ENCODE data around the gene SSTR4. TPM values are rescaled to one million over a fixed set of nuclear protein-coding genes. Genes with fewer than 3 reads are reported as not detected.
A peak's percentile ranks its signal among the peaks of the same experiment; 100 is the strongest.

The SSTR4 gene
- total RNA-seq, 1 experiment from 2014 or later: not detected

- H3K4me3 Mint-ChIP-seq (ENCODE audit: unreplicated experiment): peak overlapping the region; percentile 54
- no peaks in the 10 kb centered on the region for H3K27me3 Mint-ChIP-seq (ENCODE audit: insufficient read depth, unreplicated experiment)
- CTCF ChIA-PET: interaction anchor here (1.0 to 1.6 kb wide), 6 partner anchors 63 to 328 kb away, joined by 3 to 8 read pairs (median 4); no protein-coding TSS in a partner anchor
- BruUV-seq (replicated peaks): no TSS peak
- POLR2A ChIA-PET: interaction anchor here (0.6 to 1.5 kb wide), 7 partner anchors 9 to 1876 kb away, joined by 3 to 9 read pairs (median 3); no protein-coding TSS in a partner anchor
- intact Hi-C loops (cut with micrococcal nuclease): loop anchor here (5.0 kb wide), 2 partner anchors 74 to 309 kb away; no protein-coding TSS in a partner anchor
- no peak for TF ChIP-seq CTCF (IDR thresholded peaks at IDR 0.05; ENCODE audit: unreplicated experiment)
- no peak for DNase-seq (ENCODE audit: unreplicated experiment)
- H3K27ac Mint-ChIP-seq (ENCODE audit: low read depth, unreplicated experiment): no peak overlapping the region
- H3K9me3 Mint-ChIP-seq (ENCODE audit: unreplicated experiment): no peaks in the 10 kb centered on the region
- H3K4me1 Mint-ChIP-seq (ENCODE audit: insufficient read depth, unreplicated experiment): peaks cover 28% of the 10 kb centered on the region
- H3K36me3 Mint-ChIP-seq (ENCODE audit: insufficient read depth, unreplicated experiment): peaks cover 6% of the 10 kb centered on the region
Measured at GRCh38 chr20:23046431-23046830, 11.3 kb downstream of the SSTR4 start.

- BruUV-seq (replicated peaks): no TSS peak
- H3K9me3 Mint-ChIP-seq (ENCODE audit: unreplicated experiment): no peaks in the 10 kb centered on the region
- ChIA-PET POLR2A (interaction anchor here (0.6 to 1.4 kb wide), 6 partner anchors 10 to 1877 kb away, joined by 3 to 9 read pairs (median 3); no protein-coding TSS in a partner anchor), CTCF (interaction anchor here (0.6 to 1.6 kb wide), 5 partner anchors 54 to 328 kb away, joined by 3 to 6 read pairs (median 3); no protein-coding TSS in a partner anchor)
- H3K4me1 Mint-ChIP-seq (ENCODE audit: insufficient read depth, unreplicated experiment): peaks cover 30% of the 10 kb centered on the region
- TF ChIP-seq CTCF (IDR thresholded peaks at IDR 0.05; ENCODE audit: unreplicated experiment): no peak
- no peaks in the 10 kb centered on the region for H3K27me3 Mint-ChIP-seq (ENCODE audit: insufficient read depth, unreplicated experiment)
- H3K36me3 Mint-ChIP-seq (ENCODE audit: insufficient read depth, unreplicated experiment): peaks cover 8% of the 10 kb centered on the region
- DNase-seq (ENCODE audit: unreplicated experiment): peak; percentile 69
- intact Hi-C loops (cut with micrococcal nuclease): loop anchor here (5.0 kb wide), 2 partner anchors 75 to 310 kb away; no protein-coding TSS in a partner anchor
- no peak overlapping the region for H3K27ac Mint-ChIP-seq (ENCODE audit: low read depth, unreplicated experiment)
- H3K4me3 Mint-ChIP-seq (ENCODE audit: unreplicated experiment): peak overlapping the region; percentile 54
Measured at GRCh38 chr20:23047001-23047737, 12.1 kb downstream of the SSTR4 start.

GRCh38 chr20:23047738-23048214, 12.7 kb downstream of the SSTR4 start:
- H3K27me3 Mint-ChIP-seq (ENCODE audit: insufficient read depth, unreplicated experiment): no peaks in the 10 kb centered on the region
- ChIA-PET CTCF (interaction anchor here (0.6 to 1.0 kb wide), 2 partner anchors 55 to 323 kb away, joined by 3 to 4 read pairs; no protein-coding TSS in a partner anchor), POLR2A (interaction anchor here (0.6 to 0.7 kb wide), 2 partner anchors 43 to 142 kb away, joined by 3 read pairs; no protein-coding TSS in a partner anchor)
- peaks cover 30% of the 10 kb centered on the region for H3K4me1 Mint-ChIP-seq (ENCODE audit: insufficient read depth, unreplicated experiment)
- DNase-seq (ENCODE audit: unreplicated experiment): no peak
- H3K4me3 Mint-ChIP-seq (ENCODE audit: unreplicated experiment): peak overlapping the region; percentile 74
- H3K9me3 Mint-ChIP-seq (ENCODE audit: unreplicated experiment): no peaks in the 10 kb centered on the region
- no peak overlapping the region for H3K27ac Mint-ChIP-seq (ENCODE audit: low read depth, unreplicated experiment)
- TF ChIP-seq CTCF (IDR thresholded peaks at IDR 0.05; ENCODE audit: unreplicated experiment): no peak
- no TSS peak for BruUV-seq (replicated peaks)
- peaks cover 8% of the 10 kb centered on the region for H3K36me3 Mint-ChIP-seq (ENCODE audit: insufficient read depth, unreplicated experiment)
- intact Hi-C loops (cut with micrococcal nuclease): loop anchor here (5.0 kb wide), 2 partner anchors 75 to 310 kb away; no protein-coding TSS in a partner anchor
